SW 1271 (cell line): Measurements from ENCODE around the gene ZNF273.

Experiments
- DNase-seq, 2 experiments: peaks; one replicate each; lab custom pipeline; 2025; lab: John Stamatoyannopoulos, UW

The ZNF273 gene

DNA sequence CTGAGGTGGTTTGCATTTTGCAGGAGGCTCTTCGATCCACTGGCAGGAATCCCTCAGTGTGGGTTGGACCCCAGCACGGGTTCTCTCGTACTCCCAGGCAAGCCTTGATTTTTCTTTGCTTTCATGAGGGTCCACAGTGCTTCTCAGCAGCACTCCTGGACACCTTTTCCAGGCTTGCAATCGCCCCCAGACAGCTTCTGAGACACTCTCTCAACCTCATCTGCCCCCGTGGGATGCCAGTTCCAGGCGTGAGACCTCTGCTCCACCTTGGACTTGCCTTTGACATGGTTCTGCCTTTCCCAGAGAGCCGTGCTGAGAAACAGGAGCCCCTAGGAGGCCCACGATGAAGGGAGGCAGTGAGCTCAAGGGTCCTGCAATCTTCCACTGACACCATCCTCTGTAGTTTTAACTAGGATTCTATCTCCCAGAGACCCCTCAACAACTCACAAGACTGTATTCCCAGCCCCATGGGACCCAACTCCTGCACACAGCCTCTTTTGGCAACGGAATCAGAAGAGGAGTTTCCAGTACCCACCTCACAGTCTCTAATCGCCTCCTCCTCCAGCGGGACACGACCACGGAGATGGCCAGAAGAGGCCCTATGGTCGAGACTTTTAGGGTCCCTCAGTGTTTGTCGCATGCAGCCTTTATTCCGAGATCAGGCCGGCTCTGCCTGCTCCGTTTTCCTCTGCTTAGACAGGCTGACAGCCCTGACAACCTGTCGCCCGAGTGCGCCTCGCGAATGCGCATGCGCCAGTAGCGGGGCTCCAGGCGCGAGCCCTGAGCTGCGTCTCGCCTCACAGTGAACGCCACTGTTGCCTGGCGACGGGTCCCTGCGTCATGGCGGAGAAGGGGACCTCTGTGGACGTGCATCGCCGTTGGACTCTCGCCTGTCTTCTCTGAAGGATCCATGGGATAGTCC lies 26.0 kb upstream of the ZNF273 start:
- peak in 1 of 2 experiments; percentile 20 for DNase-seq

DNA sequence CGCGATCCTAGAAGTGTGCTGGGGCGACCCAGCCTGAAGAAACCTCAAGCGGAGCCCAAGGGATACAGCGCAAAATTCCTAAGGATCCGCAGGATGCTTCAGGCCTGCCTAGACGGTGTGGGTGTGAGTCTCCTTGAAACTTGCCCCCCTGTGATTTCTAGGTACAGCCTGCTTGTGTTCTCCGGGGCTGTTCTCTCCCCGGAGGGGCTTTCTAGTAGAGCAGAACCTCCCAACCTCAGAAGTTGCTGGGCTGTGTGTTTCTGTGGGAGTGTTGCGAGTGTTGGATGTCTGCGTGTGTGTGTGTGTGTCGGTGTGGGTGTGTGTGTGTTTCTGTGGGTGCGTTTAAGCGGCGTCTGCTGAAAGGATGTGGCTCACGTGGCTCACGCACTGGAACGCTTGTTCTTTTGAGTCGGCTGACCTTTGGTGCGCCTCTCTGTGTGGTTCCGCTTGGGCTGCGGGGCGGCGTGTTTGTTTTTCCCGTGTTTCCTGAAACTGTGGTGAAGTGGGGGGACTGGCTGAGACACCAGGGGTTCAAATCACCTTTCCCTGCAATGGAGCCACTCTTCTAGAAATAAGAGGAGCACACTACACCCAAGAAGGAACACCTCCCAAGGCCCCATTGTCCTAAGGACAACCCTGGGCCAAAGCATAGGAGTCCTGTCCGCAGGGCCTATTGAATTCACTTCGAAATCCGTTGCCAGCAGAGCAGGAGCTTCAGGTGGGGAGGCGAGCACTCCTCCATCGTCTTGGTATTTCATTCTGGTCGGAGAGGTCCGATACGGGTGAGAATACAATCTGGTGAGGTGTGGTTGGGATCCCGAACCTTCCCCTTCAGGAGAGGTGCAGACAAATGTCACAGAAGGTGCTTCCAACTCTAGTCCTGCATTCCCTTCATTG lies 25.1 kb upstream of the ZNF273 start:
- no peak for DNase-seq

DNA sequence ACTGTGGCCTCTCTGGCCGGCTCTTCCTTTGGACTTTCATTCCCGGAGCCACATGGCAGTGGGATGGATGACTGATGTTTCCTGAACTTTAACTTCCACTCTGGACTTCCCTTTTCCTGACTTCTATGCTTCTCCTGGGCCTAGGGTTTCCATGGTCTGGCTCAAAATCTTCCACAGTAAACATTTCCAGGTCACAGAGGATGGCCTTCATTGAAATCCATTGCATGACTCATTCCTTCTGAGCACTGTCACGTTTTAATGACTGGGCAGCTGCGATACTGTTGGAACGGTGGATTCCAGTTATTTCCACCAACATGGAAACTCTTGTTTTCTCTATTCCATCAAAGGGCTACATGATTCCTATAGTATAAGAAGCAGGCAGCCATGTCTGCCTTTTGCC lies 24.4 kb upstream of the ZNF273 start:
- DNase-seq: no peak

DNA sequence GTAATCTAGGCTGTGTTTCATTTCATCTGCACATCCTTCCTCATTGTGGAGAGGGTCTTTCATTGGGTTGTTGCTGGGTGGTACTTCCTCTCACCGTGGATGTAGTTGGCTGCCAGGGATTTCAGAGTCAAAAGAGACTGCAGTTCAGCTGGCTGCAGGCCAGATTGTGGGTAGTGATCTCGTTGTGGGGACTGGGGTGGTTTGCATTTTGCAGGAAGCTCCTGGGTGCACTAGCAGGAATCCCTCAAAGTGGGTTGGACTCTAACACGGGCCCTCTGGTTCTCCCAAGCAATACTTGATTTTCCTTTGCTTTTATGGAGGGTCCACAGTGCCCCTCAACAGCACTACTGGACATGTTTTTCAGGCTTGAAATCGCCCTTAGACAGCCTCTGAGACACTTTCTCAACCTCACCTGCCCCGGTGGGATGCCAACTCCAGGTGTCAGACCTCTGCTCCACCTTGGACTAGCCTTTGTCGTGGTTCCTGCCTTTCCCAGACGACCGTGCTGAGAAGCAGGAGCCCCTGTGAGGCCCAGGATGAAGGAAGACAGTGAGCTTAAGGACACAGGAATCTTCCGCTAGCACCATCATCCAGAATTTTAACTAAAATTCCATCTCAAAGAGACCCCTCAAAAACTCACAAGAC lies 23.9 kb upstream of the ZNF273 start:
- DNase-seq: no peak

DNA sequence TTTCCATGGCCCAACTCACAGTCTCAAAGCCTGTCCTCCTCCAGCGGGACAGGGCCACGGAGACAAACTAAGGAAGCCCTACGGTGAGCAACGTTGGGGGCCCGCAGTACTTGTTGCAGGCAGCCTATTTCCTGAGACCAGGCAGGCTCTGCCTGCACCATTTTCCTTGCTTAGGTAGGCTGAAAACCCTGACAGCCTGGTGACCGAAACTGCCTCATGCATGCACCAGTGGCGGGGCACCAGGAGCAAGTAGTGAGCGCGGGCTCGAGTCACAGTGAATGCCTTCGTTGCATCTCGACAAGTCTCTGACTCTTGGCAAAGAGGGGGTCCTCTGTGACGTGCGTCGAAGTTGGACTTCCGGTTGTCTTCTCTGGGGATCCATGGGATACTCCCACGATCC lies 23.3 kb upstream of the ZNF273 start:
- no peak for DNase-seq

DNA sequence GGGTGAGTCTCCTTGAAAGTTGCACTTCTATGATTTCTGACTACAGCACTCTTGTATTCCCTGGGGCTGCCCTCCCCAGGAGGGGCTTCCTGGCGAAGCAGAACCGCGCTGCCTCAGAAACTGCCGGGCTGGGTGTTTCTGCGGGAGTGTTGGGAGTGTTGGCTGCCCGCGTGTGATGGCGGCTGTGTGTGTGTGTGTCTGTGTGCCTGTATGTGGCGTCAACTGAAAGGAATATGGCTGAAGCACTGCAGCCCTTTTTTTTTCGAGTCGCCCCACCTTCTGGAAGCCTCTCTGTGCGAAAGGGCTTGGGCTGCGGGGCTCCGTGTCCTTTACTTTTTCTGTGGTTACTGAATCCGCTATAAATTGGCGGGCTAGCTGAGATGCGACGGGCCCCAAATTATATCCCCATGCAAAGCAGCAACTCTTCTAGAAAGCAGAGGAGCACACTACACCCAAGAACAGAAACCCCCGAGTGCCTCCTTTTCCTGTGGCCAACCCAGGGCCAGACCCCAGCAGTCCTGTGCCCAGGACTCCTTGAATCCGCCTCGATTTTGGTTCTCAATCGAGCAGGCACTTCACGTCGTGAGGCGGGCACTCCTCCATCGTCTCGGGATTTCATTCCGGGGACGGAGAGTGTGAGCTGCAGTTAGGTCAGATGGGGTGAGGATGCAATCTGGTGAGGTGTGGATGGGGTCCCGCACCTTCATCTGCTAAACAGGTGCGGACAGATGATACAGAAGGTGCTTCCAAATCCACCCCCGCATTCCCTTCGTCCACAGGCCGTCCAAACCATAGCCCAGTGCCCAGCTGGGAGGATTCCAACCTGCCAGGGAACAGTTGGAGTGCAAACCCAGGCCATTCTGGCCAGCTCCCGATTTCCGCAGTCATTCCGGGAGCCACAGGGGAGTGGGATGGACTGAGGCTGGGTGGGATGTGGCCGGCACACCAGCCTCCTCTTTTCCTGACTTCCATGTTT lies 22.5 kb upstream of the ZNF273 start:
- DNase-seq: no peak

DNA sequence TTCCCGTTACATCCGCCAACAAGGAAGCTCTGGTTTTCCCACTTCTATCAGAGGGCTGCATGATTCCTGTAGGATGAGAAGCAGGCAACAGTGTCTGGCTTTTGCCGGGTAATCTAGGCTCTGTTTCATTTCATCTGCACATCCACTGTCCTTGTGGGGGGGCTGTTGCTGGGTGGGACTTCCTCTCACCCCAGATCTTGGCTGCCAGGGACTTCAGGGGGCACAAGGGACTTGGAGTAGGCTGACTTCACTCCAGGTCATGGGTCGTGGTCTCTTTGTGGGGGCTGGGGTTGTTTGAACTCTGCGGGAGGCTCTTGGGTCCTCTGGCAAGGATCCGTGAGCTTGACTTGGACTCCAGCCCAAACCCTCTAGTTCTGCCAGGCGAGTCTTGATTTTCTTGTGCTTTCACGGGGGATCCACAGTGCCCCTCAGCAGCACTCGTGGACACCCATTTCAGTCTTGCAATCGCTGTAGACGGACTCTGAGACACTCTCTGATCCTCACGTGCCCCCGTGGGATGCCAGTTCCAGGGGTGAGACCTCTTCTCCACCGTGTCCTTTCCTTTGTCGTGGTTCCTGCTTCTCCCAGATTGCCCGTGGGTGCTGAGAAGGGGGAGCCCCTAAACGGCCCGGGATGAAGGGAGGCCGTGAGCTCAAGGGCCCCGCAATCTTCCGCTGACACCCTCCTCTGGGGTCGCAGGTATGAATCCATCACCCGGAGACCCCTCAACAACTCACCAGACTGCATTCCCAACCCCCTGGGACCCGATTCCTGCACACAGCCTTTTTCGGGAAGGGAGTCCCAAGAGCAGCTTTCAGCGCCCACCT lies 21.4 kb upstream of the ZNF273 start:
- DNase-seq: no peak

DNA sequence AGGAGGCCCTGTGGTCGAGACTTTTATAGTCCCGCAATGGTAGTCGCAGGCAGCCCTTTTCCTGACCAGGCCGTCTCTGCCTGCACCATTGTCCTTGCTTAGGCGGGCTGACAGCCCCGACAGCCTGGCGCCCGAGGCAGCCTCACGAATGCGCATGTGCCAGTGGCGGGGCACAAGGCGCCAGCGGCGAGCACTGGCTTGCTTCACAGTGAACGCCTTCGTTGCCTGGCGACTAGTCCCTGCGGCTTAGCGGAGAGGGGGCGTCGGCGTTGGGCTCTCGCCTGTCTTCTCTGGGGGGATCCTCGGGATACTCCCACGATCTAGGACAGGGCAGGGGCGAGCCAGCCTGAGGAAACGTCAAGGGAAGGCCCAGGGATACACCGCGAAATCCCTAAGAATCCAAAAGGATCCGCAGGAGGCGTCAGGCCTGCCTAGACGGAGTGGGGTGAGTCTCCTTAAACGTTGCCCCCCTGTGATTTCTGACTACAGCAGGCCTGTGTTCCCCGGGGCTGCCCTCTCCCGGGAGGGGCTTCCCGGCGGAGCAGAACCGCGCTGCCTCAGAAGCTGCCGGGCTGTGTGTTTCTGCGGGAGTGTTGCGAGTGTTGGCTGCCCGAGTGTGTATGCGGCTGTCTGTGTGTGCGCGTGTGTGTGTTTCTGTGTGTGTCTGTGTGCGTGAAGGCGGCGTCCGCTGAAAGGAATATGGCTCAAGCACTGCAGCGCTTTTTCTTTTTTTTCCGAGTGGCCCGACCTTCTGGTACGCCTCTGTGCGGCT lies 20.5 kb upstream of the ZNF273 start:
- DNase-seq: no peak

DNA sequence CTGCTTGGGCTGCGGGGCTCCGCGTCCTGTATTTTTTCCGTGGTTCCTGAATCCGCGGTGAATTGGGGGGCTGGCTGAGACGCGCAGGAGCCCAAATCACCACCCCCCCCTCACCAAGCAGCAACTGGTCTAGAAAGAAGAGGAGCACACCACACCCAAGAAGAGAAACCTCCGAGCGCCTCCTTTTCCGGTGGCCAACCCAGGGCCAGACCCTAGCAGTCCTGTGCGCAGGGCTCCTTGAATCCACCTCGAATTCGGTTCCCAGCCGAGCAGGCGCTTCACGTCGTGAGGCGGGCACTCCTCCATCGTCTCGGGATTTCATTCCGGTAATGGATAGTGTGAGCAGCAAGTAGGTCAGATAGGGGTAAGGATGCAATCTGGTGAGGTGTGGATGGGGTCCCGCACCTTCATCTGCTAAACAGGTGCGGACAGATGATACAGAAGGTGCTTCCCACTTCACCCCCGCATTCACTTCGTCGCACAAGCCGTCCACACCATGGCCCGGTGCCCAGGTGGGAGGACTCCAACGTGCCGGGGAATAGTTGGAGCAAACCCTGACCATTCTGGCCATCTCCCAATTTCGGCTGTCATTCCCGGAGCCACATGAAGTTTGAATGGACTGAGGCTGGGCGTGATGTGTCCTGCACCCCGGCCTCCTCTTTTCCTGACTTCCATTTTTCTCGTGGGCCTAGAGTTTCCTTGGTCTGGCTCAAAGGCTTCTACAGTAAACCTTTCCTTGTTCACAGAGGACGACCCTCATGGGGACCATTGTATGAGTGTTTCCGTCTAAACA lies 19.8 kb upstream of the ZNF273 start:
- no peak for DNase-seq

DNA sequence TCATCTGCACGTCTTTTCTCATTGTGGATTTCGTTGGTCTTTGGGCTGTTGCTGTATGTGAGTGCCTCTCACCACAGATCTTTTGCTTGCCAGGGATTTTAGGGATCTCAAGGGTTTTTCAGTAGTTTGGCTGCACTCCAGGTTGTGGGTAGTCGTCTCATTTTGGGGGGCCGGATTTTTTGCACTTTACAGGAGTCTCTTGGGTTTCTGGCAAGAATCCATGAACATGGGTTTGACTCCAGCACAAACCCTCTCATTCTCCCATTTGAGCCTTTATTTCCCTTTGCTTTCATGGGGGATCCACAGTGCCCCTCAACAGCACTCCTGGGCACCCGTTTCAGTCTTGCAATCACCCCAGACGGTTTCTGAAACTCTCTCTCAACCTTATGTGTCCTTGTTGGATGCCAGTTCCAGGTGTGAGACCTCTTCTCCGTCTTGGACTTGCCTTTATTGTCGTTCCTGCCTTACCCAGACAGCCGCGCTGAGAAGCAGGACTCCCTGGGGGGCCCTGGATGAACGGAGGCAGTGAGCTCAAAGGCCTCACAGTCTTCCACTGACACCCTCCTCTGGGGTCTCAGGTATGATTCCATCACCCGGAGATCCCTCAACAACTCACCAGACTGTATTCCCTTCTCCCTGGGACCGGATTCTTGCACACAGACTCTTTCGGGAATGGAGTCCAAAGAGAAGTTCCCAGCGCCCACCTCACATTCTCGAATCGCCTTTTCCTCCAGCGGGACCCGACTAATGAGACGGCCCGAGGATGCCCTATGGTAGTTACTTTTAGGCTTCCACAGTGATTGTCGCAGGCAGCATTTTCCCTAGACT lies 18.8 kb upstream of the ZNF273 start:
- no peak for DNase-seq

DNA sequence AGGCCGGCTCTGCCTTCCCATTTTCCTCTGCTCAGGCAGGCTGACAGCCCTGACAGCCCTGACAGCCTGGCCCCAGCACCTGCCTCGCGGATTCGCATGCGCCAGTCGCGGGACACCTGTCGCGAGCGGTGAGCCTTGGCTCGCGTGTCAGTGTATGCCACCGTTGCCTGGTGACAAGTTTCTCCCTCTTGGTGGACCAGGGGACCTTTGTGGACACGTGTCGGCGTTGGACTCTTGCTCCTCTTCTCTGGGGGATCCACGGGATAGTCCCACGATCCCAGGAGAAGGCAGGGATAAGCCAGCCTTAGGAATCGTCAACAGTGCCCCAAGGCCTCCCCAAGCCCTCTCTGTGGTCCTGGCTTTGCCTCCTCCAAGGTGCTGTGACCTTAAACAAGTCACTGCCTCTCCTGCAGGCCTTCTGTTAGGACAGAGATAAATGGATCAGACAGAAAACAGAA lies 18.1 kb upstream of the ZNF273 start:
- DNase-seq: no peak

DNA sequence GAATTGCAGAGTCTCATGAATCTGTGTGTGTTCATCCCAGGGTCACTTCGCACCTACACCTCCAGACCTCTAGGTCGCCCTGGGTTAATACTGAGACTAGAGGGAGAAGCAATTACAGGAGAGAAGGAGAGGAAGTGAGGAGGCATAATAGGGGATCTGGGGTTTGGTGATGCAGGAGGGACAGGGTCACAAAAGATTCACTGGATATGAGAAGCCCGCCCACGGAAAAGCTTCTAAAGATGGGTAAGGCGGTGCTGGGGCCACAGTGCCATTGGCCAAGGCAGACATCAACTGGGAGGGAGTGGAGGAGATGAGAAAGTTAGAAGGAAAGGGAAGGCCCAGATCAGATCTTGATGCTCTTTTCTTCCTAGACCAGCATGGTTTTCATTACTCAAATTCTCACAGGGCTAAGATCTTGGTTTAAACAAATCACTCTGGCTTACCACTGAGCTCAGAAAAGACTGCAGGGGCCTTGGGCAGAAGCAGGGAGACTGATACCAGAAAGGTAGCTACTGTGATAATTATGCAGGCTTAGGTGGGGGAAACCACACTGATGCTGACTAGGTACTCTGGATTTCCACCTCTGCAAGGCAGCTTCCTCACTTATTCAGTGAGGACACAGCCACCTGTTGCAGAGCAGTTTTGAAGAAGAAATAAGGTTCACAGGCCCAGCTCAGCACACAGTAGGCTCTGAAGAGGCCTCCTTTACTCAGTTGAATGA lies 17.4 kb upstream of the ZNF273 start:
- no peak for DNase-seq

DNA sequence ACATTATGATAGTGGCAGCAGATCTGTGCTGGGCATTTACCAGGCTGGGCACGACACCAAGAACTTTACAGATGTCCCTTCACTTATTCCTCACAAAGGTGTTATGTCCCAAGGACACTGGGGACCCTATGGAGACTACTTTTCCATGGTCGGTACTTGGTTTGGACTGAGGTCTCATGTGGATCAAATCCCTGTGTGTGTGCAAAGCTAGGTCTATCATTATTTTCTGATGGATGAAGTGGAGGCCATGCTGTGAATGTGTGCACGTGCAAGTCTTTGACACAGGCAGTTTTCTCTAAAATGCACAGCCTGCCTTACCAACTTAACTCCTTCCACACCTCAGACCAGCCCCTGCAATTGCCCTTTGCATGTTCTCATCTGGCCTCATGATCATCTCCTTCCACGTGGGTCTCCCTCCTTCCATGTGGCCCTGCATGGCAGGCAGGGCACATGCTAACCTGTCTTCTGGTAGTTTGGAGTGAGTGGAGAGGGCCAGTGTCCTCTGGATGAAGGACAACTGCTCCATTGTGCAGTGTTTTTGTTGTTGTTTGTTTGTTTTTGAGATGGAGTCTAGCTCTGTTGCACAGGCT lies 16.0 kb upstream of the ZNF273 start:
- DNase-seq: no peak

DNA sequence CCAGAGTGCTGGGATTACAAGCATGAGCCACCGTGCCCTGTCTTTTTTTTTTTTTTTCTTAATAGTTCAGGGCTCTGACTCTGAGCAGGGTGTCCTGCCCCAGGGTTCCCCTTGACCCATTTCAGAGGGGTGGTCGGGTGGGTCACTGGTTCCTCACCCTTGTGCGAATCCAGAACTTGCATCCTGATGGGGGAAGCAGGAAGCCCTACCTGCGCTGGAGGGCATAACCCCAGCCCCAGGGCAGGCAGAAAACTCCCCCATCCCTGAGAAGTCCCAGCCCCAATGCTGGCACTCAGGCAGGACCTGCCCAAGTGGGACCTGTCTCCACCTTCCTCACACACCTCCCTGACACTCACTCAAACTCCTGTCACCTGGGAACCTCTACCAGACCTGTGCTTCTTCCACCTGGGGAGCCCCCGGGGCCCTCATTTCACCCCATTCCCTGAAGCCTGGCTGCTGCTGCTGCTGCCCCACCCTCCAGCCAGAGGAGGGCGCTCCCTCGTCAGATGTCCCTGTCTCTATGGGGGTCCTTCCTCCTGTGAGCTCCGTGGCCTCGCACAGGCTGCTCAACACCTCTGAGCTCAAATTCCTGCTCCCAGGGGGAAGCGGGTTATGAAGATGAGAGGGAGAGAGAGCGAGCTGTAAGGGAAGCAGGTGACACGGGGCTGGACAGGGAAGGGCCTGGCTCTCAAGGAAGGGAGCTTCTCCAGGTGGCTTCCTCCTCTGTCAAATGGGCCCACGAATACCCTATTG lies 15.1 kb upstream of the ZNF273 start:
- no peak for DNase-seq

DNA sequence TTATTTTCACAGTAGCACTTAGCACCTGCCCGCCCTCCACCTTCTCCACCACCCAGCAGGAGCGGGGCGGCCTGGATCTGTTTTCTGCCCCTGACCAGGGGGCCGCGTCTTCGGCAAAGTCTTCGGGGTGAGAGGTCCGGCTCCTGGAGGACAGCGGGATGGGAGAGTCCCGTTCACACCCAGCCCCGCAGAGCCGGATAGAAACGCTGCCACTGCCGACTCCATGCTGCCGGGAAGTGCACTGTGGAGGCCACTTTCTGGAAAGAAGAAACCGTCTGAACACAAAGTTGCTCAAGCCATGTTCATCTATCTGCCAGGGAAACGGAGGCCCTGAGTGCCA lies 14.5 kb upstream of the ZNF273 start:
- no peak for DNase-seq
